Esophagus muscularis mucosa (tissue), 4 donors: ENCODE data around the gene TMEM150C. TPM values are rescaled to one million over a fixed set of nuclear protein-coding genes. Genes with fewer than 3 reads are reported as not detected.

Experiments
- DNase-seq: peaks from one replicate; pipeline ENCODE4 v3.0.0-alpha.2; 2017; ENCODE audit errors: extremely low spot score
- H3K27ac ChIP-seq, 4 donors: fragments of 200-600 bp; sonication (generic); replicated peaks in 1 of 4; 1 replicate in 3 of 4; 2 replicates in 1 of 4; pipeline ENCODE4 v1.5.1; 2016 to 2019; ENCODE audit warnings: mild to moderate bottlenecking in 1 of 4
- H3K27me3 ChIP-seq, 4 donors: fragments of 200-600 bp; sonication (generic); one replicate each; pipeline versions ENCODE4 v1.5.1 to v1.6.0; 2016 to 2019
- H3K36me3 ChIP-seq, 4 donors: fragments of 200-600 bp; sonication (generic); one replicate each; pipeline ENCODE4 v1.5.1; 2016 to 2019
- H3K4me1 ChIP-seq, 4 donors: fragments of 200-600 bp; sonication (generic); one replicate each; pipeline ENCODE4 v1.5.1; 2016 to 2019
- H3K4me3 ChIP-seq, 4 donors: fragments of 200-600 bp; sonication (generic); 1 replicate in 2 of 4; 2 replicates in 2 of 4; pipeline ENCODE4 v1.5.1; 2016 to 2019; ENCODE audit warnings: mild to moderate bottlenecking in 4 of 4, moderate library complexity in 1 of 4
- H3K9me3 ChIP-seq, 4 donors: fragments of 200-600 bp; sonication (generic); 1 replicate in 3 of 4; 2 replicates in 1 of 4; pipeline ENCODE4 v1.5.1; 2016 to 2019
- EP300 ChIP-seq: sonication (generic); formaldehyde crosslinking; IDR thresholded peaks from one replicate; pipeline ENCODE4 v1.6.1; 2017; ENCODE audit warnings: antibody characterized with exemption
- POLR2A ChIP-seq: fragments of 450-650 bp; IDR thresholded peaks from one replicate; pipeline ENCODE4 v1.6.1; 2017; ENCODE audit warnings: antibody characterized with exemption, moderate library complexity, mild to moderate bottlenecking, low read depth
- POLR2AphosphoS5 ChIP-seq, 2 donors: sonication (generic); formaldehyde crosslinking; IDR thresholded peaks; one replicate each; pipeline ENCODE4 v1.6.1; 2017; ENCODE audit warnings: antibody characterized with exemption in 2 of 2
- whole genome bisulfite sequencing: methylation state at CpG from one replicate; pipeline ENCODE4 v1.1.5; 2018; 5-methylcytosine and 5-hydroxymethylcytosine counted together
- intact Hi-C: fragments of 100-400 bp; cut with DNase I; formaldehyde crosslinking; loops from one replicate; pipeline ENCODE4 v1.15.1; 2023
- total RNA-seq, 4 donors: library from RNA; depleted of rRNA; stranded (reverse); fragments of >200 nt; gene quantifications; one replicate each; pipeline versions ENCODE4 v1.1.0 to v1.2.1, GENCODE V29; 2016
- TF ChIP-seq, protein P1 (sequence below), 3 experiments: fragments of 200-600 bp in 2 of 3; fragments of 450-650 bp in 1 of 3; sonication (generic) in 2 of 3; IDR thresholded peaks; one replicate each; pipeline ENCODE4 v1.5.1; 2017 to 2019; ENCODE audit warnings: antibody characterized with exemption in 3 of 3, mild to moderate bottlenecking in 2 of 3, moderate library complexity in 1 of 3

TMEM150C gene
- total RNA-seq, 4 donors from 2014 or later = 3.3 to 8.3 (median 5.6) TPM

- intact Hi-C loops = loop anchor here (10.0 kb wide), 1 partner anchor 265 kb away; no protein-coding TSS in a partner anchor
- Histone ChIP-seq H3K4me3 (no peak overlapping the region), H3K27ac (no peak overlapping the region), H3K9me3 (no peaks in the 10 kb centered on the region), H3K36me3 (no peaks in the 10 kb centered on the region), H3K4me1 (no peaks in the 10 kb centered on the region), H3K27me3 (no peaks in the 10 kb centered on the region)
- peak; percentile 78 for DNase-seq
- 88% methylated on average over 2 of the region's 2 CpGs for WGBS
- TF ChIP-seq POLR2AphosphoS5 (IDR thresholded peaks at IDR 0.05) = no peak
- TF ChIP-seq, protein P1, sequence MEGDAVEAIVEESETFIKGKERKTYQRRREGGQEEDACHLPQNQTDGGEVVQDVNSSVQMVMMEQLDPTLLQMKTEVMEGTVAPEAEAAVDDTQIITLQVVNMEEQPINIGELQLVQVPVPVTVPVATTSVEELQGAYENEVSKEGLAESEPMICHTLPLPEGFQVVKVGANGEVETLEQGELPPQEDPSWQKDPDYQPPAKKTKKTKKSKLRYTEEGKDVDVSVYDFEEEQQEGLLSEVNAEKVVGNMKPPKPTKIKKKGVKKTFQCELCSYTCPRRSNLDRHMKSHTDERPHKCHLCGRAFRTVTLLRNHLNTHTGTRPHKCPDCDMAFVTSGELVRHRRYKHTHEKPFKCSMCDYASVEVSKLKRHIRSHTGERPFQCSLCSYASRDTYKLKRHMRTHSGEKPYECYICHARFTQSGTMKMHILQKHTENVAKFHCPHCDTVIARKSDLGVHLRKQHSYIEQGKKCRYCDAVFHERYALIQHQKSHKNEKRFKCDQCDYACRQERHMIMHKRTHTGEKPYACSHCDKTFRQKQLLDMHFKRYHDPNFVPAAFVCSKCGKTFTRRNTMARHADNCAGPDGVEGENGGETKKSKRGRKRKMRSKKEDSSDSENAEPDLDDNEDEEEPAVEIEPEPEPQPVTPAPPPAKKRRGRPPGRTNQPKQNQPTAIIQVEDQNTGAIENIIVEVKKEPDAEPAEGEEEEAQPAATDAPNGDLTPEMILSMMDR (IDR thresholded peaks at IDR 0.05) = no peak
- TF ChIP-seq EP300 = no peak
- no peak for TF ChIP-seq POLR2A
These were observed 91.9 kb downstream of the TMEM150C start for GRCh38 chr4:82469791-82470345.

- no peak for TF ChIP-seq POLR2AphosphoS5 (IDR thresholded peaks at IDR 0.05)
- no peak for TF ChIP-seq POLR2A
- TF ChIP-seq, protein P1 (IDR thresholded peaks at IDR 0.05) = no peak
- TF ChIP-seq EP300 = no peak
- 60% methylated on average over 3 of the region's 3 CpGs for WGBS
- no peak for DNase-seq
- Histone ChIP-seq H3K36me3 (no peaks in the 10 kb centered on the region), H3K9me3 (no peaks in the 10 kb centered on the region), H3K4me1 (peaks cover 0 to 13% (median 8%) of the 10 kb centered on the region in 4 donors), H3K4me3 (no peak overlapping the region), H3K27me3 (no peaks in the 10 kb centered on the region), H3K27ac (no peak overlapping the region)
- intact Hi-C loops = loop anchor here (10.0 kb wide), 1 partner anchor 267 kb away; no protein-coding TSS in a partner anchor
These were observed 94.3 kb downstream of the TMEM150C start for GRCh38 chr4:82467471-82467870.

GRCh38 chr4:82463221-82463620, 98.6 kb downstream of the TMEM150C start:
- Histone ChIP-seq H3K4me1 (peaks cover 0 to 18% (median 13%) of the 10 kb centered on the region in 4 donors), H3K9me3 (no peaks in the 10 kb centered on the region), H3K27ac (no peak overlapping the region), H3K36me3 (peaks cover 0 to 30% (median 17%) of the 10 kb centered on the region in 4 donors), H3K4me3 (no peak overlapping the region), H3K27me3 (no peaks in the 10 kb centered on the region)
- intact Hi-C loops = loop anchor here (5.0 to 10.0 kb wide), 3 partner anchors 272 to 819 kb away; partner anchors contain the start of genes COQ2 and SCD5
- peak; percentile 39 for DNase-seq
- TF ChIP-seq EP300 (no peak), POLR2AphosphoS5 (IDR thresholded peaks at IDR 0.05) (no peak), POLR2A (no peak)
- TF ChIP-seq, protein P1 (IDR thresholded peaks at IDR 0.05) = no peak
- WGBS = 97% methylated on average over 1 of the region's 1 CpG

DNA sequence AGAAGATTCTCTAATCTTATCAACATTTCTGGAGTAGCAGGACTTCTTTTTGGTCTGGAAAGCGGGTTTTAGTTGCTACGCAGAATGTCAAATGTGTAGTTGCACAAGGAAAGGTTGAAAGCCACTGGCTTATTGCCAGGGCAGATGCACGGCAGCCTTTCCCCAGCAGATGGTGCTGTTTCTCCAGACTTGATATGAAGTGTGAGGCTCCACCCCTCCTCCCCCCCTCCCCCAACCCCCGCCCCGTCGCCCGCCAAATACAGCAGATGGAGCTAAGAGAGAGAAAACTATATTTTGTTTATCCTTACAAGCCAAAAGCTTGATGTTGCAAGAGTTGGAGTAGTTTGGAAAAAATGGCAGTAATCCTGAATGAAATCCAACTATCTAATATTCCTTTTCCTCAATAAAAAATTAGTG, 99.4 kb downstream of the TMEM150C start:
- peak overlapping the region in 3 of 4 donors; percentile 8 to 44 (median 16) for H3K27ac ChIP-seq
- 5% methylated on average over 7 of the region's 7 CpGs for WGBS
- intact Hi-C loops = loop anchor here (5.0 to 10.0 kb wide), 3 partner anchors 272 to 820 kb away; partner anchors contain the start of genes COQ2 and SCD5
- peak; percentile 99 for DNase-seq
- H3K4me1 ChIP-seq = peaks cover 0 to 18% (median 13%) of the 10 kb centered on the region in 4 donors
- no peak overlapping the region for H3K4me3 ChIP-seq
- H3K9me3 ChIP-seq = no peaks in the 10 kb centered on the region
- H3K27me3 ChIP-seq = no peaks in the 10 kb centered on the region
- peaks cover 1 to 38% (median 24%) of the 10 kb centered on the region in 4 donors for H3K36me3 ChIP-seq
- TF ChIP-seq, protein P1 (IDR thresholded peaks at IDR 0.05) = peak; percentile 77 to 96 (median 95)
- TF ChIP-seq POLR2A (no peak), EP300 (no peak), POLR2AphosphoS5 (IDR thresholded peaks at IDR 0.05) (peak; percentile 41 to 69)
